A673 (cell line): Measurements from ENCODE around the gene SOD2. TPM values are rescaled to one million over a fixed set of nuclear protein-coding genes. Genes with fewer than 3 reads are reported as not detected.
A peak's percentile ranks its signal among the peaks of the same experiment; 100 is the strongest.
"Not testable (repeated sequence)": the region's sequence is repeated elsewhere in the genome, so short reads cannot be mapped to it uniquely, and the experiment has no call there.

ENCODE experiments used
- BruUV-seq: library from RNA; stranded (reverse); fragments of 400-500 nt; replicated peaks from 2 replicates; lab custom pipeline; 2021; lab: Mats Ljungman, UMichigan
- CTCF ChIA-PET: fragments of 300-600 bp; sonication (Branson Sonifier 250); formaldehyde crosslinking; loops from one replicate; lab custom pipeline; 2022; ENCODE audit warnings: antibody characterized with exemption; lab: Charles Lee
- POLR2A ChIA-PET: fragments of 300-600 bp; sonication (Branson Sonifier 250); formaldehyde crosslinking; loops from one replicate; lab custom pipeline; 2022; ENCODE audit warnings: antibody characterized with exemption; ENCODE audit not compliant: low non-redundant PET; lab: Charles Lee
- DNase-seq: peaks from one replicate; pipeline ENCODE4 v3.0.0-alpha.2; 2015; ENCODE audit warnings: low spot score
- H3K27ac ChIP-seq: fragments of 200-600 bp; sonication (generic); 2 replicates; pipeline ENCODE4 v1.5.1; 2016; ENCODE audit warnings: mixed run types, low read depth, mild to moderate bottlenecking, mixed read lengths, antibody characterized with exemption, low read length; ENCODE audit not compliant: poor library complexity, severe bottlenecking
- H3K27me3 ChIP-seq: fragments of 200-600 bp; sonication (generic); replicated peaks from 2 replicates; pipeline ENCODE4 v1.6.1; 2017; ENCODE audit warnings: mixed run types, low read depth, mild to moderate bottlenecking, mixed read lengths, antibody characterized with exemption, low read length; ENCODE audit not compliant: insufficient read depth, poor library complexity
- H3K36me3 ChIP-seq: fragments of 200-600 bp; sonication (generic); 2 replicates; pipeline ENCODE4 v1.6.1; 2016; ENCODE audit warnings: mixed run types, mild to moderate bottlenecking, mixed read lengths, antibody characterized with exemption, low read length; ENCODE audit not compliant: insufficient read depth, poor library complexity, severe bottlenecking
- H3K4me1 ChIP-seq: fragments of 200-600 bp; sonication (generic); 2 replicates; pipeline ENCODE4 v1.6.1; 2017; ENCODE audit warnings: mixed run types, mild to moderate bottlenecking, mixed read lengths, antibody characterized with exemption, low read length; ENCODE audit not compliant: insufficient read depth, poor library complexity, severe bottlenecking
- H3K4me3 ChIP-seq: fragments of 200-600 bp; sonication (generic); 2 replicates; pipeline ENCODE4 v1.5.1; 2016; ENCODE audit warnings: low read depth, mixed run types, mild to moderate bottlenecking, mixed read lengths, low read length; ENCODE audit not compliant: poor library complexity, severe bottlenecking
- H3K9me3 ChIP-seq: fragments of 200-600 bp; sonication (generic); 2 replicates; pipeline ENCODE4 v1.6.1; 2016; ENCODE audit warnings: mixed run types, low read depth, mild to moderate bottlenecking, mixed read lengths, antibody characterized with exemption, low read length; ENCODE audit not compliant: poor library complexity, severe bottlenecking
- CTCF ChIP-seq: fragments of 300-800, 200-600 bp; sonication (generic); conservative IDR thresholded peaks from 2 replicates; pipeline ENCODE4 v1.5.1; 2017; ENCODE audit warnings: low read depth, mild to moderate bottlenecking, antibody characterized with exemption, low read length, moderate library complexity, mixed read lengths
- EZH2 ChIP-seq: fragments of 200-600 bp; sonication (generic); IDR thresholded peaks from 2 replicates; pipeline ENCODE4 v1.6.1; 2017; ENCODE audit warnings: borderline replicate concordance, low read depth, mild to moderate bottlenecking, mixed read lengths, antibody characterized with exemption, low read length; ENCODE audit not compliant: poor library complexity, severe bottlenecking
- intact Hi-C: fragments of 100-400 bp; cut with micrococcal nuclease; formaldehyde crosslinking; loops from one replicate; pipeline ENCODE4 v1.10.0; 2022; ENCODE audit not compliant: unreplicated experiment
- total RNA-seq: library from RNA; stranded (reverse); gene quantifications from 2 replicates; pipeline ENCODE4 v1.2.3, GENCODE V29; 2021

The SOD2 gene
- total RNA-seq, 1 experiment from 2014 or later: 159 TPM

DNA sequence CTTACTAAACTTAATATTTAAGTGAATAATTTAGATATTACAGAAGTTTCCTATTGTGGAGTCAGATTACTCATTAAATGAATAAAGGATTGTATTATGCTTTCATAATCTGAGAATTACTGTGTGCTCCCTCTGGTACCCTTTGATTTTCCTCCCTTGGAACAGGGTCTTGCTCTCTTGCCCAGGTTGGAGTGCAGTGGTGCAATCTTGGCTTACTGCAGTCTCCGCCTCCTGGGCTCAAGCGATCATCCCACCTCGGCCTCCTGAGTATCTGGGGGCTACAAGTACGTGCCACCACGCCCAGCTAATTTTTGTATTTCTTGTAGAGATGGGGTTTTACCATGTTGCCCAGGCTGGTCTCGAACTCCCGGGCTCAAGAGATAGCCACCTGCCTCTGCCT, 43.9 kb upstream of the SOD2 start:
- H3K4me3 ChIP-seq: no peak overlapping the region
- ChIA-PET POLR2A (no interaction called here), CTCF (no interaction called here)
- no peak for DNase-seq
- H3K4me1 ChIP-seq: peaks cover 11% of the 10 kb centered on the region
- no TSS peak for BruUV-seq
- intact Hi-C loops: no loop called here
- no peak for TF ChIP-seq CTCF
- no peak for TF ChIP-seq EZH2
- no peaks in the 10 kb centered on the region for H3K9me3 ChIP-seq
- H3K27ac ChIP-seq: no peak overlapping the region
- H3K36me3 ChIP-seq: peaks cover 42% of the 10 kb centered on the region
- H3K27me3 ChIP-seq: no peaks in the 10 kb centered on the region

DNA sequence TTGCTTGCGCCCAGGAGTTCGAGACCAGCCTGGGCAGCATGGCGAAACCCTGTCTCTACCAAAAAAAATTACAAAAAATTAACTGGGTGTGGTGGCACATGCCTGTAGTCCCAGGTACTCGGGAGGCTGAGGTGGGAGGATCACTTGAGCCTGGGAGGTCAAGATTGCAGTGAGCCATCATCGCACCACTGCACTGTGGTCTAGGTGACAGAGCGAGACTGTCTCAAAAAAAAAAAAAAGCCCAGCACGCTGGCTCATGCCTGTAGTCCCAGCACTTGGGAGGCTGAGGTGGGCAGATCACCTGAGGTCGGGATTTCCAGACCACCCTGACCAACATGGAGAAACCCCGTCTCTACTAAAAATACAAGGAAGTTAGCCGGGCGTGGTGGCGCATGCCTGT, 40.4 kb upstream of the SOD2 start:
- CTCF ChIA-PET, H3K9me3 ChIP-seq, POLR2A ChIA-PET: not testable (repeated sequence)

GRCh38 chr6:159732550-159732949, 39.5 kb upstream of the SOD2 start:
- H3K9me3 ChIP-seq, H3K4me1 ChIP-seq, H3K4me3 ChIP-seq, H3K27me3 ChIP-seq, POLR2A ChIA-PET, BruUV-seq, H3K27ac ChIP-seq, intact Hi-C loops, CTCF ChIA-PET, H3K36me3 ChIP-seq, DNase-seq: not testable (repeated sequence)

More for the DNA sequence above, 40.4 kb upstream of the SOD2 start:
- DNase-seq, H3K27ac ChIP-seq, H3K4me1 ChIP-seq, BruUV-seq, H3K27me3 ChIP-seq, intact Hi-C loops, H3K4me3 ChIP-seq: not testable (repeated sequence)
- H3K36me3 ChIP-seq: peaks cover 12% of the 10 kb centered on the region

GRCh38 chr6:159730332-159730676, 37.3 kb upstream of the SOD2 start:
- Histone ChIP-seq H3K36me3 (peaks cover 5% of the 10 kb centered on the region), H3K9me3 (no peaks in the 10 kb centered on the region), H3K27ac (no peak overlapping the region), H3K4me3 (peak overlapping the region; percentile 93), H3K27me3 (no peaks in the 10 kb centered on the region), H3K4me1 (peaks cover 10% of the 10 kb centered on the region)
- intact Hi-C loops: no loop called here
- ChIA-PET CTCF (no interaction called here), POLR2A (interaction anchor here (1.0 kb wide), 1 partner anchor 32 kb away, joined by 3 read pairs; the partner anchor contains the start of gene ACAT2)
- TF ChIP-seq CTCF (no peak), EZH2 (no peak)
- no peak for DNase-seq
- no TSS peak for BruUV-seq
